Activated naive CD8-positive, alpha-beta T cell treated with anti-CD3 and anti-CD28 coated beads, Interleukin-2, amount 10 ng/mL, durations not matched to agents 7 days and 5 days (primary cell): ENCODE data around the gene S100A6. TPM values are rescaled to one million over a fixed set of nuclear protein-coding genes. Genes with fewer than 3 reads are reported as not detected.
A peak's percentile ranks its signal among the peaks of the same experiment; 100 is the strongest.
"Not testable (repeated sequence)": the region's sequence is repeated elsewhere in the genome, so short reads cannot be mapped to it uniquely, and the experiment has no call there.

ENCODE experiments used
- ATAC-seq: fragments of 150-1000 bp; cut with Tn5 transposase; one replicate; pipeline ENCODE4 v1.10.0; 2021; ENCODE audit warnings: low read depth, moderate library complexity
- POLR2A ChIA-PET: fragments of 350-600 bp; sonication (Branson Sonifier 250); formaldehyde crosslinking; loops from one replicate; lab custom pipeline; 2021; ENCODE audit warnings: antibody characterized with exemption; lab: Charles Lee
- DNase-seq: peaks from one replicate; pipeline ENCODE4 v3.0.0; 2021
- H3K27ac Mint-ChIP-seq: one replicate; pipeline ENCODE4 v1.8.0; 2022; ENCODE audit warnings: mild to moderate bottlenecking, mixed read lengths
- H3K27me3 Mint-ChIP-seq: one replicate; pipeline ENCODE4 v1.8.0; 2022; ENCODE audit warnings: mild to moderate bottlenecking, moderate library complexity, mixed read lengths
- H3K36me3 Mint-ChIP-seq: one replicate; pipeline ENCODE4 v1.8.0; 2021; ENCODE audit warnings: mild to moderate bottlenecking, mixed read lengths
- H3K4me1 Mint-ChIP-seq: one replicate; pipeline ENCODE4 v1.8.0; 2021; ENCODE audit warnings: mixed read lengths
- H3K4me3 Mint-ChIP-seq: one replicate; pipeline ENCODE4 v1.8.0; 2022; ENCODE audit warnings: mild to moderate bottlenecking, moderate library complexity, mixed read lengths
- H3K9me3 Mint-ChIP-seq: one replicate; pipeline ENCODE4 v1.8.0; 2021; ENCODE audit warnings: mixed read lengths
- total RNA-seq, 2 experiments: library from RNA; stranded (reverse); gene quantifications; one replicate each; pipeline ENCODE4 v1.2.3, GENCODE V29; 2021

The S100A6 gene
- total RNA-seq, 2 experiments from 2014 or later: 365 to 373 TPM

GRCh38 chr1:153527683-153528040 is 8.1 kb downstream of the S100A6 start:
- no peaks in the 10 kb centered on the region for H3K27me3 Mint-ChIP-seq
- H3K4me1 Mint-ChIP-seq: peaks cover 16% of the 10 kb centered on the region
- no peak for ATAC-seq
- POLR2A ChIA-PET: no interaction called here
- no peak overlapping the region for H3K4me3 Mint-ChIP-seq
- no peaks in the 10 kb centered on the region for H3K36me3 Mint-ChIP-seq
- no peak overlapping the region for H3K27ac Mint-ChIP-seq
- no peaks in the 10 kb centered on the region for H3K9me3 Mint-ChIP-seq
- no peak for DNase-seq

- H3K9me3 Mint-ChIP-seq: no peaks in the 10 kb centered on the region
- H3K27me3 Mint-ChIP-seq: no peaks in the 10 kb centered on the region
- H3K4me3 Mint-ChIP-seq: no peak overlapping the region
- H3K27ac Mint-ChIP-seq: no peak overlapping the region
- H3K36me3 Mint-ChIP-seq: no peaks in the 10 kb centered on the region
- no peak for ATAC-seq
- POLR2A ChIA-PET: interaction anchor here (3.0 kb wide), 1 partner anchor 8 kb away, joined by 9 read pairs; the partner anchor contains the start of gene S100A6
- no peak for DNase-seq
- peaks cover 16% of the 10 kb centered on the region for H3K4me1 Mint-ChIP-seq
Observed at GRCh38 chr1:153527023-153527682, 8.6 kb downstream of the S100A6 start.

GRCh38 chr1:153526132-153526543 is 9.7 kb downstream of the S100A6 start:
- Mint-ChIP-seq H3K4me1 (peaks cover 11% of the 10 kb centered on the region), H3K9me3 (no peaks in the 10 kb centered on the region), H3K4me3 (no peak overlapping the region), H3K36me3 (no peaks in the 10 kb centered on the region), H3K27me3 (no peaks in the 10 kb centered on the region), H3K27ac (no peak overlapping the region)
- ATAC-seq (no peak), DNase-seq (peak; percentile 5)
- POLR2A ChIA-PET: interaction anchor here (3.0 kb wide), 1 partner anchor 9 kb away, joined by 9 read pairs; the partner anchor contains the start of gene S100A6

- POLR2A ChIA-PET: interaction anchor here (3.0 kb wide), 1 partner anchor 10 kb away, joined by 9 read pairs; the partner anchor contains the start of gene S100A6
- ATAC-seq: no peak
- peak; percentile 15 for DNase-seq
- Mint-ChIP-seq H3K9me3 (no peaks in the 10 kb centered on the region), H3K4me3 (no peak overlapping the region), H3K27ac (no peak overlapping the region), H3K36me3 (no peaks in the 10 kb centered on the region), H3K27me3 (no peaks in the 10 kb centered on the region), H3K4me1 (peaks cover 11% of the 10 kb centered on the region)
Observed at GRCh38 chr1:153525088-153525728, 10.6 kb downstream of the S100A6 start.

GRCh38 chr1:153522353-153523048 is 13.3 kb downstream of the S100A6 start:
- H3K27ac Mint-ChIP-seq: peak overlapping the region; percentile 82
- peak overlapping the region; percentile 61 for H3K4me3 Mint-ChIP-seq
- not testable (repeated sequence) for H3K36me3 Mint-ChIP-seq, H3K27me3 Mint-ChIP-seq, H3K9me3 Mint-ChIP-seq
- H3K4me1 Mint-ChIP-seq: peaks cover 13% of the 10 kb centered on the region
- POLR2A ChIA-PET: interaction anchor here (1.5 to 3.4 kb wide), 2 partner anchors 13 to 112 kb away, joined by 6 to 21 read pairs; partner anchors contain the start of genes CHTOP and S100A6
- DNase-seq (peak; percentile 27), ATAC-seq (peak; percentile 56)

- POLR2A ChIA-PET: interaction anchor here (1.8 to 3.4 kb wide), 2 partner anchors 10 to 14 kb away, joined by 6 to 21 read pairs; partner anchors contain the start of gene S100A6
- H3K4me1 Mint-ChIP-seq: peaks cover 13% of the 10 kb centered on the region
- not testable (repeated sequence) for H3K4me3 Mint-ChIP-seq, H3K9me3 Mint-ChIP-seq, H3K36me3 Mint-ChIP-seq, ATAC-seq, H3K27me3 Mint-ChIP-seq, DNase-seq, H3K27ac Mint-ChIP-seq
Observed at GRCh38 chr1:153521808-153522207, 14.0 kb downstream of the S100A6 start.

GRCh38 chr1:153520818-153521476 is 14.8 kb downstream of the S100A6 start:
- Mint-ChIP-seq H3K36me3 (no peaks in the 10 kb centered on the region), H3K27ac (no peak overlapping the region), H3K4me3 (no peak overlapping the region), H3K9me3 (no peaks in the 10 kb centered on the region), H3K4me1 (peaks cover 13% of the 10 kb centered on the region), H3K27me3 (no peaks in the 10 kb centered on the region)
- POLR2A ChIA-PET: interaction anchor here (1.8 to 3.4 kb wide), 2 partner anchors 11 to 15 kb away, joined by 6 to 21 read pairs; partner anchors contain the start of gene S100A6
- no peak for ATAC-seq
- DNase-seq: no peak

- POLR2A ChIA-PET: interaction anchor here (1.8 to 3.4 kb wide), 2 partner anchors 12 to 15 kb away, joined by 6 to 21 read pairs; partner anchors contain the start of gene S100A6
- DNase-seq, H3K27ac Mint-ChIP-seq, H3K4me3 Mint-ChIP-seq, H3K27me3 Mint-ChIP-seq, ATAC-seq, H3K36me3 Mint-ChIP-seq, H3K9me3 Mint-ChIP-seq: not testable (repeated sequence)
- peaks cover 13% of the 10 kb centered on the region for H3K4me1 Mint-ChIP-seq
Observed at GRCh38 chr1:153520137-153520691, 15.6 kb downstream of the S100A6 start.

GRCh38 chr1:153519242-153519641 is 16.5 kb downstream of the S100A6 start:
- Mint-ChIP-seq H3K9me3 (no peaks in the 10 kb centered on the region), H3K36me3 (no peaks in the 10 kb centered on the region), H3K27me3 (no peaks in the 10 kb centered on the region), H3K27ac (no peak overlapping the region), H3K4me1 (peaks cover 13% of the 10 kb centered on the region), H3K4me3 (no peak overlapping the region)
- DNase-seq (no peak), ATAC-seq (no peak)
- POLR2A ChIA-PET: interaction anchor here (0.6 kb wide), 1 partner anchor 40 kb away, joined by 3 read pairs; no protein-coding TSS in a partner anchor

GRCh38 chr1:153515504-153516394 is 20.0 kb downstream of the S100A6 start:
- ATAC-seq (no peak), DNase-seq (no peak)
- POLR2A ChIA-PET: interaction anchor here (0.9 to 1.1 kb wide), 2 partner anchors 20 to 452 kb away, joined by 3 to 4 read pairs; partner anchors contain the start of genes CREB3L4 and S100A6
- Mint-ChIP-seq H3K4me3 (no peak overlapping the region), H3K36me3 (no peaks in the 10 kb centered on the region), H3K4me1 (peaks cover 8% of the 10 kb centered on the region), H3K27me3 (no peaks in the 10 kb centered on the region), H3K9me3 (no peaks in the 10 kb centered on the region), H3K27ac (no peak overlapping the region)

- POLR2A ChIA-PET: interaction anchor here (0.6 kb wide), 1 partner anchor 31 kb away, joined by 3 read pairs; no protein-coding TSS in a partner anchor
- ATAC-seq (no peak), DNase-seq (no peak)
- Mint-ChIP-seq H3K27me3 (no peaks in the 10 kb centered on the region), H3K27ac (no peak overlapping the region), H3K36me3 (no peaks in the 10 kb centered on the region), H3K4me1 (peaks cover 14% of the 10 kb centered on the region), H3K9me3 (no peaks in the 10 kb centered on the region), H3K4me3 (no peak overlapping the region)
Observed at GRCh38 chr1:153513666-153514065, 22.1 kb downstream of the S100A6 start.

GRCh38 chr1:153513023-153513422 is 22.8 kb downstream of the S100A6 start:
- no peak overlapping the region for H3K27ac Mint-ChIP-seq
- peaks cover 14% of the 10 kb centered on the region for H3K4me1 Mint-ChIP-seq
- no peaks in the 10 kb centered on the region for H3K9me3 Mint-ChIP-seq
- no peaks in the 10 kb centered on the region for H3K36me3 Mint-ChIP-seq
- ATAC-seq (no peak), DNase-seq (no peak)
- H3K4me3 Mint-ChIP-seq: no peak overlapping the region
- POLR2A ChIA-PET: interaction anchor here (0.6 kb wide), 1 partner anchor 32 kb away, joined by 3 read pairs; no protein-coding TSS in a partner anchor
- no peaks in the 10 kb centered on the region for H3K27me3 Mint-ChIP-seq
